HepG2 (cell line): ENCODE results near the gene SPTBN2. TPM values are rescaled to one million over a fixed set of nuclear protein-coding genes. Genes with fewer than 3 reads are reported as not detected.
A peak's percentile ranks its signal among the peaks of the same experiment; 100 is the strongest.

Experiments used
- ATAC-seq: fragments of 200-7000 bp; cut with Tn5 transposase; 3 replicates; pipeline ENCODE4 v1.9.1; 2020; ENCODE audit warnings: mild to moderate bottlenecking, moderate library complexity
- BruUV-seq: library from RNA; stranded (reverse); fragments of 400-500 nt; replicated peaks from 2 replicates; lab custom pipeline; 2021; lab: Mats Ljungman, UMichigan
- CTCF ChIA-PET: fragments of 300-600 bp; formaldehyde crosslinking; extraction: SDS; loops from one replicate; lab custom pipeline; 2021; ENCODE audit warnings: low total read pairs, inconsistent platforms, low intra/inter-chr PET ratio; lab: Yijun Ruan, JAX
- POLR2A ChIA-PET: fragments of 350-600 bp; sonication (Branson Sonifier 250); formaldehyde crosslinking; loops from one replicate; lab custom pipeline; 2020; ENCODE audit warnings: antibody characterized with exemption, inconsistent platforms; lab: Yijun Ruan, JAX
- DNase-seq: peaks from one replicate; pipeline ENCODE4 v3.0.0-alpha.2; 2015; ENCODE audit warnings: low spot score
- FAIRE-seq: peaks from 3 replicates; lab custom pipeline; 2011; peaks lifted over from hg19 to GRCh38; lab: Jason Lieb, UNC
- H2AFZ ChIP-seq: one replicate; pipeline ENCODE4 v1.6.1; 2011; ENCODE audit warnings: low read length, inconsistent platforms
- H3K27ac ChIP-seq: fragments of 300-600 bp; 3 replicates; pipeline ENCODE4 v1.8.0; 2011; ENCODE audit warnings: mixed run types, mild to moderate bottlenecking, mixed read lengths, low read length, inconsistent platforms; ENCODE audit not compliant: insufficient read depth; ENCODE audit errors: extremely low read length
- H3K27me3 ChIP-seq, 2 experiments: fragments of 200-600 bp in 1 of 2; 2 replicates in 1 of 2; 3 replicates in 1 of 2; pipeline versions ENCODE4 v1.6.0 to v1.8.0; 2011; ENCODE audit warnings: low read length in 2 of 2, mild to moderate bottlenecking in 2 of 2, moderate library complexity in 2 of 2, inconsistent platforms in 1 of 2; ENCODE audit not compliant: insufficient read depth in 2 of 2, control insufficient read depth in 1 of 2
- H3K36me3 ChIP-seq, 2 experiments: fragments of 200-600 bp in 1 of 2; replicated peaks in 1 of 2; 2 replicates in 1 of 2; 3 replicates in 1 of 2; pipeline versions ENCODE4 v1.5.1 to v1.8.0; 2011; ENCODE audit warnings: low read length in 2 of 2, inconsistent platforms in 1 of 2; ENCODE audit not compliant: insufficient read depth in 2 of 2, control insufficient read depth in 1 of 2
- H3K4me1 ChIP-seq: 2 replicates; pipeline ENCODE4 v1.5.1; 2012; ENCODE audit warnings: low read length, inconsistent platforms; ENCODE audit not compliant: insufficient read depth
- H3K4me2 ChIP-seq: 2 replicates; pipeline ENCODE4 v1.6.0; 2011; ENCODE audit warnings: low read depth, low read length, inconsistent platforms
- H3K4me3 ChIP-seq, 3 experiments: fragments of 200-600 bp in 1 of 3; sonication (generic), shearing (Covaris generic) in 1 of 3; replicated peaks in 1 of 3; 2 replicates each; pipeline ENCODE4 v1.5.1; 2011 to 2016; ENCODE audit warnings: low read length in 3 of 3, inconsistent platforms in 2 of 3, low read depth in 2 of 3, mild to moderate bottlenecking in 2 of 3, control low read depth in 1 of 3, mixed read lengths in 1 of 3; ENCODE audit not compliant: insufficient read depth in 1 of 3
- H3K79me2 ChIP-seq: one replicate; pipeline ENCODE4 v1.6.1; 2011; ENCODE audit warnings: low read length, inconsistent platforms; ENCODE audit not compliant: insufficient read depth
- H3K9ac ChIP-seq: 2 replicates; pipeline ENCODE4 v1.6.0; 2011; ENCODE audit warnings: mild to moderate bottlenecking, low read depth, low read length, inconsistent platforms; ENCODE audit not compliant: insufficient read depth
- H3K9me3 ChIP-seq: 2 replicates; pipeline ENCODE4 v1.5.1; 2012; ENCODE audit warnings: mild to moderate bottlenecking, low read length
- H4K20me1 ChIP-seq: 2 replicates; pipeline ENCODE4 v1.6.0; 2011; ENCODE audit warnings: inconsistent platforms, mild to moderate bottlenecking, low read length, moderate library complexity; ENCODE audit not compliant: insufficient read depth
- ARHGAP35 ChIP-seq: sonication (generic); formaldehyde crosslinking; IDR thresholded peaks from 2 replicates; pipeline ENCODE4 v1.9.0; 2022; ENCODE audit warnings: mild to moderate bottlenecking, inconsistent platforms, moderate library complexity, missing genetic modification reagents, borderline replicate concordance
- NFATC3 ChIP-seq: sonication (generic); formaldehyde crosslinking; IDR thresholded peaks from 2 replicates; pipeline ENCODE4 v1.5.1; 2020; ENCODE audit warnings: mild to moderate bottlenecking, missing genetic modification reagents
- RXRA ChIP-seq: sonication (generic); formaldehyde crosslinking; IDR thresholded peaks from 2 replicates; pipeline ENCODE4 v1.5.1; 2020; ENCODE audit warnings: missing genetic modification reagents
- ZFP36 ChIP-seq: fragments of 150-350 bp; IDR thresholded peaks from 2 replicates; pipeline ENCODE4 v1.6.1; 2018; ENCODE audit warnings: borderline replicate concordance, low read length, low read depth; ENCODE audit not compliant: partially characterized antibody
- ZNF224 ChIP-seq: sonication (generic); formaldehyde crosslinking; IDR thresholded peaks from 2 replicates; pipeline ENCODE4 v1.5.0; 2020; ENCODE audit warnings: mild to moderate bottlenecking, missing genetic modification reagents
- WGBS: methylation state at CpG from one replicate; pipeline ENCODE4 v1.1.6; 2017; ENCODE audit warnings: low lambda C conversion rate; 5-methylcytosine and 5-hydroxymethylcytosine counted together
- in situ Hi-C: cut with HindIII; loops from 2 replicates; pipeline ENCODE4 v1.10.0; 2017; ENCODE audit warnings: low pct_unique_long_range_greater_than_20kb; ENCODE audit not compliant: extremely low pct_ligation_motif_present
- intact Hi-C: fragments of 100-400 bp; cut with micrococcal nuclease; formaldehyde crosslinking; loops from one replicate; pipeline ENCODE4 v1.10.0; 2022; ENCODE audit not compliant: unreplicated experiment
- polyA plus RNA-seq, 8 experiments: library from polyadenylated mRNA; depleted of rRNA in 3 of 8; stranded (reverse) in 7 of 8; unstranded in 1 of 8; fragments of >200 nt; fragmentation: Illumina TruSeq in 4 of 8; extraction: Trizol in 4 of 8; gene quantifications; 2 replicates each; pipeline versions ENCODE4 v1.2.1 to v1.2.3, GENCODE V29; 2011 to 2016; ENCODE audit warnings: low read depth in 4 of 8, missing spikeins in 1 of 8, mixed read lengths in 1 of 8; ENCODE audit not compliant: insufficient read depth in 1 of 8
- small RNA-seq, 3 experiments: library from RNA; depleted of rRNA; stranded (forward); fragments of <200 nt; gene quantifications; one replicate each; pipeline ENCODE3, GENCODE V24; 2012; ENCODE audit warnings: low read depth in 2 of 3, low replicate concordance in 1 of 3; ENCODE audit not compliant: insufficient read length in 3 of 3, insufficient read depth in 2 of 3
- total RNA-seq, 5 experiments: library from RNA; depleted of rRNA; stranded (reverse); fragments of >200 nt; fragmentation: Illumina TruSeq; extraction: Trizol; gene quantifications; 2 replicates each; pipeline ENCODE4 v1.2.3, GENCODE V29; 2016; ENCODE audit warnings: low read depth in 1 of 5
- TF ChIP-seq, protein P1 (sequence below): sonication (generic); formaldehyde crosslinking; IDR thresholded peaks from 2 replicates; pipeline ENCODE4 v1.4.0; 2020; ENCODE audit warnings: missing genetic modification reagents, mild to moderate bottlenecking, borderline replicate concordance
- TF ChIP-seq, protein P2 (sequence below): sonication (generic); formaldehyde crosslinking; IDR thresholded peaks from 2 replicates; pipeline ENCODE4 v1.8.0; 2022; ENCODE audit warnings: missing genetic modification reagents, mild to moderate bottlenecking, moderate library complexity, borderline replicate concordance

Gene SPTBN2
- total and polyA plus RNA-seq, 2 of the 13 experiments (the other 11 are each of a cell fraction or from before 2014, with no cell fraction given): 0.65 to 4.0 TPM

DNA sequence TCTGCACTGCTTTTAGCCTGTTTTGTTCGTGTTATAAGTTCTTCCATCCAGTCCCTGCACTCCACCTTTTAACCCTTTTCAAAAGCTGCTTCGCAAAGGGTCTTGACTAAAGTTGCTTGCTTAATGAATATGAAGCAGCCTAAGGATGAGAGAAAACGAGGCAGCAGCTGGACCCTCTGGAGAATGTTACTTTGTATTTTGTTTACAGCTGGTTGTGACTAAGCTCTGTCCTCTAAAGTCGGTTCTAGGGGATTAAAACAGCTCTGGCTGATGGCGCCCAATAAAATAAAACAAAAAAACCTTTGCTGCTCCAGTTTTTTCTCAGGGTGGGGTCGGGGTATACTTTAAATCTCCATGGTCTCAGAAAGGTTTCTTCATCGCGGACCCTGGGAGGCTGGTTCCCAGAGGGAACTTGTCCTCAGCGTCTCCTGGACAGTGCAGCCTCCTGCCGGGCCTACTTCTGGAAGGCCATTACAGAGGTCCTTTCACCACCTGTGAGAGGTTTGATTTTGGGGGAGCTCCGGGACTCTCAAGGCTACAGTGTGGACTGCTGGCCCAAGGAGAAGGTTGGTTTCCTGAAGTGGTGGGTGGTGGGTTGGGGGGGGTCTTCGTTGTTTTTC is 91.3 kb downstream of the SPTBN2 start (continued):
- TF ChIP-seq NFATC3: no peak
- no peak for TF ChIP-seq ZNF224 (CRISPR knock-in tag)
- no peak for TF ChIP-seq RXRA (CRISPR knock-in tag)
- TF ChIP-seq, protein P1, sequence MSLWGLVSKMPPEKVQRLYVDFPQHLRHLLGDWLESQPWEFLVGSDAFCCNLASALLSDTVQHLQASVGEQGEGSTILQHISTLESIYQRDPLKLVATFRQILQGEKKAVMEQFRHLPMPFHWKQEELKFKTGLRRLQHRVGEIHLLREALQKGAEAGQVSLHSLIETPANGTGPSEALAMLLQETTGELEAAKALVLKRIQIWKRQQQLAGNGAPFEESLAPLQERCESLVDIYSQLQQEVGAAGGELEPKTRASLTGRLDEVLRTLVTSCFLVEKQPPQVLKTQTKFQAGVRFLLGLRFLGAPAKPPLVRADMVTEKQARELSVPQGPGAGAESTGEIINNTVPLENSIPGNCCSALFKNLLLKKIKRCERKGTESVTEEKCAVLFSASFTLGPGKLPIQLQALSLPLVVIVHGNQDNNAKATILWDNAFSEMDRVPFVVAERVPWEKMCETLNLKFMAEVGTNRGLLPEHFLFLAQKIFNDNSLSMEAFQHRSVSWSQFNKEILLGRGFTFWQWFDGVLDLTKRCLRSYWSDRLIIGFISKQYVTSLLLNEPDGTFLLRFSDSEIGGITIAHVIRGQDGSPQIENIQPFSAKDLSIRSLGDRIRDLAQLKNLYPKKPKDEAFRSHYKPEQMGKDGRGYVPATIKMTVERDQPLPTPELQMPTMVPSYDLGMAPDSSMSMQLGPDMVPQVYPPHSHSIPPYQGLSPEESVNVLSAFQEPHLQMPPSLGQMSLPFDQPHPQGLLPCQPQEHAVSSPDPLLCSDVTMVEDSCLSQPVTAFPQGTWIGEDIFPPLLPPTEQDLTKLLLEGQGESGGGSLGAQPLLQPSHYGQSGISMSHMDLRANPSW (CRISPR knock-in tag): 0 out of 2 replicates have a peak, but pooled peaks have one; percentile 13
- TF ChIP-seq, protein P2, sequence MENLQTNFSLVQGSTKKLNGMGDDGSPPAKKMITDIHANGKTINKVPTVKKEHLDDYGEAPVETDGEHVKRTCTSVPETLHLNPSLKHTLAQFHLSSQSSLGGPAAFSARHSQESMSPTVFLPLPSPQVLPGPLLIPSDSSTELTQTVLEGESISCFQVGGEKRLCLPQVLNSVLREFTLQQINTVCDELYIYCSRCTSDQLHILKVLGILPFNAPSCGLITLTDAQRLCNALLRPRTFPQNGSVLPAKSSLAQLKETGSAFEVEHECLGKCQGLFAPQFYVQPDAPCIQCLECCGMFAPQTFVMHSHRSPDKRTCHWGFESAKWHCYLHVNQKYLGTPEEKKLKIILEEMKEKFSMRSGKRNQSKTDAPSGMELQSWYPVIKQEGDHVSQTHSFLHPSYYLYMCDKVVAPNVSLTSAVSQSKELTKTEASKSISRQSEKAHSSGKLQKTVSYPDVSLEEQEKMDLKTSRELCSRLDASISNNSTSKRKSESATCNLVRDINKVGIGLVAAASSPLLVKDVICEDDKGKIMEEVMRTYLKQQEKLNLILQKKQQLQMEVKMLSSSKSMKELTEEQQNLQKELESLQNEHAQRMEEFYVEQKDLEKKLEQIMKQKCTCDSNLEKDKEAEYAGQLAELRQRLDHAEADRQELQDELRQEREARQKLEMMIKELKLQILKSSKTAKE (CRISPR knock-in tag): no peak

GRCh38 chr11:66636411-66636810 is 92.6 kb downstream of the SPTBN2 start:
- peaks cover 3 to 11% of the 10 kb centered on the region in 2 experiments; a peak in 2 of 5 replicates for H3K36me3 ChIP-seq
- POLR2A ChIA-PET: interaction anchor here (1.1 to 10.0 kb wide), 3 partner anchors 15 to 44 kb away, joined by 3 to 211 read pairs (median 52); partner anchors contain the start of genes CCDC87, CCS, RBM14 and RBM4B
- H2AFZ ChIP-seq: no peak overlapping the region
- H3K4me3 ChIP-seq: no peak overlapping the region
- peaks cover 36% of the 10 kb centered on the region for H4K20me1 ChIP-seq
- BruUV-seq: no TSS peak
- H3K79me2 ChIP-seq: peaks cover 80% of the 10 kb centered on the region
- no peaks in the 10 kb centered on the region for H3K9me3 ChIP-seq
- no peak overlapping the region for H3K4me2 ChIP-seq
- H3K9ac ChIP-seq: no peak overlapping the region
- peaks cover 43% of the 10 kb centered on the region for H3K4me1 ChIP-seq
- peak overlapping the region; percentile 19 for H3K27ac ChIP-seq
- no peaks in the 10 kb centered on the region; a peak in 1 of 5 replicates for H3K27me3 ChIP-seq
- intact Hi-C loops: no loop called here
- ATAC-seq (no peak), FAIRE-seq (no peak), DNase-seq (no peak)
- TF ChIP-seq ARHGAP35 (no peak), ZFP36 (no peak)
- in situ Hi-C loops: no loop called here
- CTCF ChIA-PET: no interaction called here
- WGBS: 97% methylated on average over 3 of the region's 3 CpGs

Small RNA genes within 50 kb of the gene (small RNA-seq; reads per million reads assigned to genes)
- 0 reads per million in 3 experiments for gene RN7SL12P

Other genes starting within 250 kb of the SPTBN2 start
- gene DPP3, start 248.8 kb downstream of the SPTBN2 start, total RNA-seq (2016; rRNA removed; fragmentation: Illumina TruSeq; extraction: Trizol): 48.7 and 59.8 TPM in 2 replicates
- gene DPP3, start 248.8 kb downstream of the SPTBN2 start, polyA plus RNA-seq (2011; rRNA removed): 38.4 and 48.4 TPM in 2 replicates
- gene BBS1, start 218.6 kb downstream of the SPTBN2 start, total RNA-seq (2016; rRNA removed; fragmentation: Illumina TruSeq; extraction: Trizol): 8.1 and 14.1 TPM in 2 replicates
- gene BBS1, start 218.6 kb downstream of the SPTBN2 start, polyA plus RNA-seq (2011; rRNA removed): 11.7 and 12.1 TPM in 2 replicates
- 1.9 and 4.3 TPM in 2 replicates for gene ZDHHC24, start 183.2 kb downstream of the SPTBN2 start, total RNA-seq (2016; rRNA removed; fragmentation: Illumina TruSeq; extraction: Trizol)
- gene ZDHHC24, start 183.2 kb downstream of the SPTBN2 start, polyA plus RNA-seq (2011; rRNA removed): 4.3 and 6.0 TPM in 2 replicates
- 0.04 TPM in 1 of 2 replicates, not detected in the other for gene ACTN3, start 182.3 kb downstream of the SPTBN2 start, total RNA-seq (2016; rRNA removed; fragmentation: Illumina TruSeq; extraction: Trizol)
- gene ACTN3, start 182.3 kb downstream of the SPTBN2 start, polyA plus RNA-seq (2011; rRNA removed): 0.07 and 0.09 TPM in 2 replicates
- gene CTSF, start 160.6 kb downstream of the SPTBN2 start, total RNA-seq (2016; rRNA removed; fragmentation: Illumina TruSeq; extraction: Trizol): not detected in 2 replicates
- gene CTSF, start 160.6 kb downstream of the SPTBN2 start, polyA plus RNA-seq (2011; rRNA removed): 0.17 TPM in 1 of 2 replicates, not detected in the other
- gene CCDC87, start 136.2 kb downstream of the SPTBN2 start, total RNA-seq (2016; rRNA removed; fragmentation: Illumina TruSeq; extraction: Trizol): 0.17 and 0.42 TPM in 2 replicates
- 0.05 and 0.09 TPM in 2 replicates for gene CCDC87, start 136.2 kb downstream of the SPTBN2 start, polyA plus RNA-seq (2011; rRNA removed)
- 34.2 and 44.6 TPM in 2 replicates for gene CCS, start 136.0 kb downstream of the SPTBN2 start, total RNA-seq (2016; rRNA removed; fragmentation: Illumina TruSeq; extraction: Trizol)
- gene CCS, start 136.0 kb downstream of the SPTBN2 start, polyA plus RNA-seq (2011; rRNA removed): 25.4 and 34.7 TPM in 2 replicates
- gene RBM14, start 112.6 kb downstream of the SPTBN2 start, total RNA-seq (2016; rRNA removed; fragmentation: Illumina TruSeq; extraction: Trizol): 41.7 and 44.1 TPM in 2 replicates
- 12.7 and 14.6 TPM in 2 replicates for gene RBM14, start 112.6 kb downstream of the SPTBN2 start, polyA plus RNA-seq (2011; rRNA removed)
- 136 and 138 TPM in 2 replicates for gene RBM4, start 90.5 kb downstream of the SPTBN2 start, total RNA-seq (2016; rRNA removed; fragmentation: Illumina TruSeq; extraction: Trizol)
- gene RBM4, start 90.5 kb downstream of the SPTBN2 start, polyA plus RNA-seq (2011; rRNA removed): 123 and 126 TPM in 2 replicates
- 25.6 and 25.8 TPM in 2 replicates for gene RBM4B, start 51.3 kb downstream of the SPTBN2 start, total RNA-seq (2016; rRNA removed; fragmentation: Illumina TruSeq; extraction: Trizol)
- 32.4 and 33.5 TPM in 2 replicates for gene RBM4B, start 51.3 kb downstream of the SPTBN2 start, polyA plus RNA-seq (2011; rRNA removed)
- 8.0 and 22.2 TPM in 2 replicates for gene RCE1, start 114.2 kb upstream of the SPTBN2 start, total RNA-seq (2016; rRNA removed; fragmentation: Illumina TruSeq; extraction: Trizol)
- gene RCE1, start 114.2 kb upstream of the SPTBN2 start, polyA plus RNA-seq (2011; rRNA removed): 22.4 and 29.3 TPM in 2 replicates
- 4.4 and 6.8 TPM in 2 replicates for gene LRFN4, start 127.8 kb upstream of the SPTBN2 start, total RNA-seq (2016; rRNA removed; fragmentation: Illumina TruSeq; extraction: Trizol)
- gene LRFN4, start 127.8 kb upstream of the SPTBN2 start, polyA plus RNA-seq (2011; rRNA removed): 1.3 and 2.4 TPM in 2 replicates
- gene PC, start 229.2 kb upstream of the SPTBN2 start, total RNA-seq (2016; rRNA removed; fragmentation: Illumina TruSeq; extraction: Trizol): 32.6 and 39.0 TPM in 2 replicates
- 27.2 and 29.0 TPM in 2 replicates for gene PC, start 229.2 kb upstream of the SPTBN2 start, polyA plus RNA-seq (2011; rRNA removed)
- gene C11orf86, start 246.1 kb upstream of the SPTBN2 start, total RNA-seq (2016; rRNA removed; fragmentation: Illumina TruSeq; extraction: Trizol): 0.11 and 0.17 TPM in 2 replicates
- 0.10 and 0.18 TPM in 2 replicates for gene C11orf86, start 246.1 kb upstream of the SPTBN2 start, polyA plus RNA-seq (2011; rRNA removed)